ENCODE data around the gene SLC9A4. TPM values are rescaled to one million over a fixed set of nuclear protein-coding genes. Genes with fewer than 3 reads are reported as not detected.

SLC9A4 gene
- total RNA-seq, 1 donor from 2014 or later: 0.40 TPM

DNA sequence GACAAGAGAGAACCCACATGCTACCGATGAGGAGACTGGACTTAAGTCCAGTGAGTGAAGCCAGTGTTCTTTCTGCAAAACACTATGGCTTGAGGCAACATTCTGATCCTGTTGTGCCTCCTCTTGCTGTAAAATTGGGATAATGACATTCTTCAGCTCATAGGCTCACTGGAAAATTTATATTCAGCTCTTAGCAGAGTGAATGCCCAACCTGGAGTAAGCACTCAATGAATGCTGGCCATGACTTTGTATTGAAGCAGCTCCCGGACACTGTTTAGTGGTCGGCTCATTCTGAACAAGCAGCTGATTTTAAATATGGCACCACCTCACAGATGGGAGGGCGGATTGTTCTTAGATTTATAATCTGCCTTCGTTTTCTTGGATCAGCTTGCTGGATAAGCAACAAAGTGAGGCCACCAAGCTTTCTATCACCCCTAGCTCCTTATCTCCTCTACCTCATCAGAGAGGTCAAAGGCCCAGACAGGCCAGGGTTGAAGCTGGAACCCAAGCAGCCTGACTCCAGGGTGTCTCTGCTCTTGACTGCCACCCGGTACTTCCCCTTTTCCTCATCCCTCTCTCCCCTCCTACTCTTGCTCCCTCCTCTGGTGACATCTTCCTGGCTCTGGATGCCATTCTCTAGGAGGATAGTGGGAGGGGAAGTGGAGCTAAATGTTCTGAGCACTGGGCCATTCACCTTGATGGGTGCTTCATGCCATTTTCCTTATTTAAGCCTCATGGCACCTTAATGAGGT, 11.5 kb downstream of the SLC9A4 start:
- DNase-seq (ENCODE audit: low read depth): no peak
- no peak overlapping the region for H3K4me3 ChIP-seq (ENCODE audit: low read depth, low read length)
- TF ChIP-seq, protein P1, sequence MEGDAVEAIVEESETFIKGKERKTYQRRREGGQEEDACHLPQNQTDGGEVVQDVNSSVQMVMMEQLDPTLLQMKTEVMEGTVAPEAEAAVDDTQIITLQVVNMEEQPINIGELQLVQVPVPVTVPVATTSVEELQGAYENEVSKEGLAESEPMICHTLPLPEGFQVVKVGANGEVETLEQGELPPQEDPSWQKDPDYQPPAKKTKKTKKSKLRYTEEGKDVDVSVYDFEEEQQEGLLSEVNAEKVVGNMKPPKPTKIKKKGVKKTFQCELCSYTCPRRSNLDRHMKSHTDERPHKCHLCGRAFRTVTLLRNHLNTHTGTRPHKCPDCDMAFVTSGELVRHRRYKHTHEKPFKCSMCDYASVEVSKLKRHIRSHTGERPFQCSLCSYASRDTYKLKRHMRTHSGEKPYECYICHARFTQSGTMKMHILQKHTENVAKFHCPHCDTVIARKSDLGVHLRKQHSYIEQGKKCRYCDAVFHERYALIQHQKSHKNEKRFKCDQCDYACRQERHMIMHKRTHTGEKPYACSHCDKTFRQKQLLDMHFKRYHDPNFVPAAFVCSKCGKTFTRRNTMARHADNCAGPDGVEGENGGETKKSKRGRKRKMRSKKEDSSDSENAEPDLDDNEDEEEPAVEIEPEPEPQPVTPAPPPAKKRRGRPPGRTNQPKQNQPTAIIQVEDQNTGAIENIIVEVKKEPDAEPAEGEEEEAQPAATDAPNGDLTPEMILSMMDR (conservative IDR thresholded peaks at IDR 0.05; ENCODE audit: low read depth, low read length): no peak

DNA sequence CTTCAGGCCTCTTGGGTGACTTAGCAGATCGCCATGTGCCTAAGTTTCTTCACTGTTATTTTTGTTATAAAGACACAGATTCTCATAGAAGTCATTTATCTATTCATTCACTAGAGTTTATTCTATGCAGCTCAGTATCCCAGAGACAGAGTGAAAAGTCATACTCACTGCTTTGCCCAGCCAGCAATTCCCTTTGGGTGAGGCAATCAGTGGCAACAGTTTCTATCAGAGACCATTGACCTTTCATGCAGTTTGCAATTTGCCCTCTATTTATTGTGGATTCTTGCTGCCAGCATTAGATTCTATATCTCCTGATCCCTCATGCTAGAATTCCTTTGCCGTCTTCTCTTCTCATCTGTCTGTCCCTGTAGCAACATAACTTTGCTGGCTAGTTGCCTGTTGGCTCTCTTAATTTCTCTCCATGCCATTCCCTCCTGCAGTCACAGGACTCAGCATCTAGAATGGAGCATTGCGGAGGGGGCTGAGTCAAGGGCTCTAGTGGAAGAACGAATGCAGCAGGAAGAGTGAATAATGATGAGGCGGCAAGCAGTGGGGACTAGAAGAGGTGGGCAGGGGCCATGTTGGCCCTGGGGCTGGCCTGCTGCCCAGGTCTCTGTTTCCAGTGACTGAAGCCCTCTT, 12.2 kb downstream of the SLC9A4 start:
- TF ChIP-seq, protein P1 (conservative IDR thresholded peaks at IDR 0.05; ENCODE audit: low read depth, low read length): no peak
- peak; percentile 2 for DNase-seq (ENCODE audit: low read depth)
- no peak overlapping the region for H3K4me3 ChIP-seq (ENCODE audit: low read depth, low read length)

DNA sequence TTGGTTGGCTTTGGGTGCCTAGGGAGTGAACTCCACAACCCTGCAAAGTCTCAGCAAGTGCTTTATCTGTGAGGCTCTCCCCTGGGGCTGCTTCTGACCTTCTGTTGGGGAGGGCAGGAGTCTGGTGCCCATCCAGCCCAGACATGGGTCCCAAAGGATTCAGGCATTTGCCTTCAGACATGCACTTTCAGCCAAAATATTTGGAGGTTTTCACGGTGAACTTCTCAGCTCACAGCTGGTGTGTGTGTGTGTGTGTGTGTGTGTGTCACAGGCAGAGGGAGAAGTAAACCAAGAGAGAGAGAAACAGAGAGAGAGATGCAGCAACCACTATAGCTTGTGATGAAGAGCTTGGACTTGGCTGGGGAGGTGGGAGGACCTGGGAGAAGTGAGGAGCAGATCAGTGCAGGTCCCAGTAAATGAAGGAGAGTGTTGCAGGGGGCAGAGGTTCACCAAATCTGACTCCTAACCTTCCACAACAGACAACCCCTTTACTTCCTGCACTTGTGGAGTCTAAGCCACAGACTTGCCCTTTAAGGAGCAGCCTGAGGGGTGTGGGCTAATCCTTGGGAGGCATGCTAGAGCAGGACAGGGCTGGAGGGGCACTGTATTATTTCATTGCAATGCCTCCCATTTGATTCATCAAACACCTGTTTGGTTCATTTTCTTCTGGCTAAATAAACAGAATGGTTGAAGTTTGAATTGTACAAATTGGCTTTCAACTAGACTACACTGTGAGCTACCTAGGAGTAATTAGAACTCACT, 14.1 kb downstream of the SLC9A4 start:
- H3K4me3 ChIP-seq (ENCODE audit: low read depth, low read length): no peak overlapping the region
- no peak for DNase-seq (ENCODE audit: low read depth)
- TF ChIP-seq, protein P1 (conservative IDR thresholded peaks at IDR 0.05; ENCODE audit: low read depth, low read length): no peak

DNA sequence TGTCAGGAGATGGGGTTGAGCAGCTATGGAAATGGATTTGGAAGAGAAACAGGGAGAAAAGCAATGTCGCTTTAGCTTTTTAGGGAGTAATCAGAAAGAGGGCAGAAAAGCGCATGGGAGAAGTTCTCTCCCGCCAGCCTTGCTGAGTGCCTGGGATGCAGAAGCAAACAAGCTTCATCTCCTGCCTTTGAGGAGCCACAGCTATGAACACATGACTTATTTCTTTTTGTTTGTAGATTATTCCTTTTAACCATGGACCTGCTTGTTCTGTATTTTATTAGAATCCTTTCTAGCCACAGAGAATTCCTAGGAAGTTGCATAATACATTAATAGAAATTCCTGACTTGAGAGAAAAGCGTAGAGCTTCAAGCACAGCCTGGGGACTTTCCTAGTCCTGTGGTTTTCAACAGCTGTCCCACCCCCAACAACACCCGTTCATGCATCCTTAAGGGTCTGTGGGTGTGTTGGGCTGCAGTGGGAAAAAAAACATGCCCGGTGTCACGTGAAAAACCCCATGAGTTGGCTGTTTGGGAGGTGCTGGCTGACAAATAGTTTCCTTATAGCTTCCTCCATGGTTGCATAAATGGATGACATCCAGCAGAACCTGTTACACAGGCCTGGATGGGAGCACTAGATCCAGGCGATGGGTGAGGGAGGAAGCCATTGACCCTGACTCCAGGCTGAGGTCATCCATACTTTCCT, 14.9 kb downstream of the SLC9A4 start:
- TF ChIP-seq, protein P1 (conservative IDR thresholded peaks at IDR 0.05; ENCODE audit: low read depth, low read length): no peak
- peak; percentile 79 for DNase-seq (ENCODE audit: low read depth)
- no peak overlapping the region for H3K4me3 ChIP-seq (ENCODE audit: low read depth, low read length)

DNA sequence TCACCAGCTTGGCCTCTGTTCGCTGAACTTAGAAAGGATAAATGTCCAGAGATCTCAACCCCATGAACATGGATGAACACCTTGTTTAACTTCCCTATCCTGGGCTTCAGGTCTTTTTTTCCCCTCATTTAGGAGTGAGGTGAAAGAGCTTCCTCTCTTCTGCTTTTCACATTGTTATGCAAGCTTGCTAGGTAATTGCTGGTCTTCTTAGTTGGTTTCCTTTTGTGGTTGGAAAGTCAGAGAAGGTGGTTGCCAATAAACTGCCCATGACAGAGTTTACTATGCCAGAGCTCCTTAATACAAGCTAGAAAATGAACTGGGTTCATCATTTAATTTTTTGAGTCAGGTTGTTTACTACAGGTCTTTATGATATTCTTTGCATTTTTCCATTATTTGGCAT, 16.6 kb downstream of the SLC9A4 start:
- TF ChIP-seq, protein P1 (conservative IDR thresholded peaks at IDR 0.05; ENCODE audit: low read depth, low read length): no peak

DNA sequence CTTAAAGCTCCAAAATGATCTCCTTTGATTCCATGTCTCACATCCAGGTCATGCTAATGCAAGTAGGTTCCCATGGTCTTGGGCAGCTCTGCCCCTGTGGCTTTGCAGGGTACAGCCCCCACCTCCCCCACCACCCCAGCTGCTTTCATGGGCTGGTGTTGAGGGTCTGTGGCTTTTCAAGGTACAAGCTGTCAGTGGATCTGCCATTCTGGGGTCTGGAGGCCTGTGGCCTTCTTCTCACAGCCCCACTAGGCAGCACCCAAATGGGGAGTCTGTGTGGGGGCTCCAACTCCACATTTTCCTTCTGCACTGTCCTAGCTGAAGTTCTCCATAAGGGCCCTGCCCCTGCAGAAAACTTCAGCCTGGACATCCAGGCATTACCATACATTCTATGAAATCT, 19.0 kb downstream of the SLC9A4 start:
- DNase-seq (ENCODE audit: low read depth): no peak
- TF ChIP-seq, protein P1 (conservative IDR thresholded peaks at IDR 0.05; ENCODE audit: low read depth, low read length): no peak
- H3K4me3 ChIP-seq (ENCODE audit: low read depth, low read length): no peak overlapping the region

More for the DNA sequence above, 16.6 kb downstream of the SLC9A4 start:
- H3K4me3 ChIP-seq (ENCODE audit: low read depth, low read length): no peak overlapping the region
- no peak for DNase-seq (ENCODE audit: low read depth)
